Measurements from ENCODE around the gene ZNF277. TPM values are rescaled to one million over a fixed set of nuclear protein-coding genes. Genes with fewer than 3 reads are reported as not detected.

ZNF277 gene
- total RNA-seq, 4 donors from 2014 or later: 19.5 to 27.1 (median 25.7) TPM

GRCh38 chr7:112336936-112337576 is 130.6 kb downstream of the ZNF277 start:
- H3K36me3 ChIP-seq: peaks cover 14 to 46% (median 30%) of the 10 kb centered on the region in 4 donors
- H3K4me3 ChIP-seq: no peak overlapping the region
- no peak for TF ChIP-seq POLR2AphosphoS5 (IDR thresholded peaks at IDR 0.05)
- TF ChIP-seq CTCF (IDR thresholded peaks at IDR 0.05): no peak
- no peak for TF ChIP-seq EP300 (IDR thresholded peaks at IDR 0.05)
- no peak for TF ChIP-seq POLR2A (IDR thresholded peaks at IDR 0.05; ENCODE audit: low read depth)
- H3K9me3 ChIP-seq: no peaks in the 10 kb centered on the region
- H3K4me1 ChIP-seq: no peaks in the 10 kb centered on the region
- H3K27ac ChIP-seq (replicated peaks in 1 of 4): no peak overlapping the region
- H3K27me3 ChIP-seq: no peaks in the 10 kb centered on the region
- WGBS: 89% methylated on average over 8 of the region's 8 CpGs
- no peak for DNase-seq (ENCODE audit: extremely low spot score)
- intact Hi-C loops (cut with DNase I): no loop called here

GRCh38 chr7:112337892-112338291 is 131.4 kb downstream of the ZNF277 start:
- Histone ChIP-seq H3K27me3 (no peaks in the 10 kb centered on the region), H3K4me3 (no peak overlapping the region), H3K27ac (replicated peaks in 1 of 4) (no peak overlapping the region), H3K9me3 (no peaks in the 10 kb centered on the region), H3K4me1 (no peaks in the 10 kb centered on the region), H3K36me3 (peaks cover 16 to 54% (median 35%) of the 10 kb centered on the region in 4 donors)
- no peak for DNase-seq (ENCODE audit: extremely low spot score)
- intact Hi-C loops (cut with DNase I): no loop called here
- 100% methylated on average over 2 of the region's 2 CpGs for WGBS
- TF ChIP-seq EP300 (IDR thresholded peaks at IDR 0.05) (no peak), CTCF (IDR thresholded peaks at IDR 0.05) (no peak), POLR2A (IDR thresholded peaks at IDR 0.05; ENCODE audit: low read depth) (no peak), POLR2AphosphoS5 (IDR thresholded peaks at IDR 0.05) (no peak)

DNA sequence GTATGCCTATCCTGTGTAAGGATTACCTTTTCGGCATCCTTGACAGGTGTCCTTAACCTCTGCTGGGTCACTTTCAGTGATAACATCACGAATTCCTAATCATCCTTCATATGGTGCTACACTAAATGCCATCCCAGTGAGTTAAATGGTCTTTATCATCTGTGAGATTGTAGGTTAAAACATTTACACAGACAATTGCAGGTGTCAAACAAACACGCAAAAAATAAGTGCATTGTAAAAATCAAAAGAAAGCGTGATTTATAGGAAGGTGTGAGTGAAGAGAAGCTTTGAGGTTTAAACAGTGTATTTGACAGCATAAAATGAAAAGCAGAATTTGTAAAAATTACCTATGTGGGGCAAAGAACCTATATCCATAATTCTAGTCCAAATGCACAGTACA is 132.3 kb downstream of the ZNF277 start:
- WGBS: 94% methylated on average over 4 of the region's 4 CpGs
- Histone ChIP-seq H3K36me3 (peaks cover 19 to 59% (median 40%) of the 10 kb centered on the region in 4 donors), H3K27ac (replicated peaks in 1 of 4) (no peak overlapping the region), H3K27me3 (no peaks in the 10 kb centered on the region), H3K4me1 (no peaks in the 10 kb centered on the region), H3K4me3 (no peak overlapping the region), H3K9me3 (no peaks in the 10 kb centered on the region)
- DNase-seq (ENCODE audit: extremely low spot score): no peak
- intact Hi-C loops (cut with DNase I): no loop called here
- TF ChIP-seq POLR2A (IDR thresholded peaks at IDR 0.05; ENCODE audit: low read depth): no peak
- TF ChIP-seq EP300 (IDR thresholded peaks at IDR 0.05): no peak
- TF ChIP-seq CTCF (IDR thresholded peaks at IDR 0.05): no peak
- no peak for TF ChIP-seq POLR2AphosphoS5 (IDR thresholded peaks at IDR 0.05)

GRCh38 chr7:112341464-112341863 is 135.0 kb downstream of the ZNF277 start:
- 70% methylated on average over 2 of the region's 2 CpGs for WGBS
- no peak for TF ChIP-seq EP300 (IDR thresholded peaks at IDR 0.05)
- Histone ChIP-seq H3K9me3 (no peaks in the 10 kb centered on the region), H3K27me3 (no peaks in the 10 kb centered on the region), H3K4me3 (no peak overlapping the region), H3K4me1 (peaks cover 0 to 5% (median 0%) of the 10 kb centered on the region in 4 donors), H3K27ac (replicated peaks in 1 of 4) (no peak overlapping the region), H3K36me3 (peaks cover 19 to 67% (median 43%) of the 10 kb centered on the region in 4 donors)
- DNase-seq (ENCODE audit: extremely low spot score): no peak
- intact Hi-C loops (cut with DNase I): no loop called here

DNA sequence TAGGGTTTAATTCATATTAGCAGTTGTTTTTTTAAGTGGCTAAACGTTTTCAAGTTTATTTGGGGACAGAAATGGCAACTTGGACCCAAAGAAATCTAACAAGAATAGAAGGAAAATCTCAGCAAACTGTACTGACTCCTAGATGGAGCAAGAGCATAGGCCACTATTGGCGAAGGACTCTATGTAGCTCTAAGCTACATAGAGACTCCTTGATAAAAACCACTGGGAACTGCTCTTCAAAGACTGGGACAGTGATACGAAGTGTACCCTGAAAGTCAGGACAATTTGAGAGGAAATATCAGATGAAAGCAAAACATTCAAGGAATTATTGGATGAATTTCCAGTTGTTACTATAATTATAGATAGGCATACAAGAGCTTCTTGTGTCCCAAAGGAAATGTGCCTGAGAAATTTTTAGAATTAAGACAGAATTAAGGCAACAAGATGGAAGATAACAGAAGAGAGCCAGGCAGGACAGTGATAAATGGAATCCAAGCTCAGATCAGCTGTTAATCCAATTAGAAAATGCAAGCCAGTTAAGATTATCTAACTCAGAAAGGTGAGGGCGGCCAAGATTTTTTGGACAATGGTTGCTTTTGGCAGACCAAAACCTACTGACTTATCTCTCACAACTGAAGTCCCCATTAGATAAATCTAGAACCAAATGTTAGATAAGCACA is 140.0 kb downstream of the ZNF277 start:
- H3K27ac ChIP-seq (replicated peaks in 1 of 4): no peak overlapping the region
- peaks cover 2 to 31% (median 20%) of the 10 kb centered on the region in 4 donors for H3K36me3 ChIP-seq

More for the DNA sequence above, 140.0 kb downstream of the ZNF277 start:
- H3K27me3 ChIP-seq: no peaks in the 10 kb centered on the region
- DNase-seq (ENCODE audit: extremely low spot score): no peak
- H3K9me3 ChIP-seq: peaks cover 0 to 5% (median 3%) of the 10 kb centered on the region in 4 donors
- H3K4me3 ChIP-seq: no peak overlapping the region
- H3K4me1 ChIP-seq: peaks cover 0 to 7% (median 3%) of the 10 kb centered on the region in 4 donors
- intact Hi-C loops (cut with DNase I): no loop called here
- TF ChIP-seq CTCF (IDR thresholded peaks at IDR 0.05) (no peak), EP300 (IDR thresholded peaks at IDR 0.05) (no peak), POLR2A (IDR thresholded peaks at IDR 0.05; ENCODE audit: low read depth) (no peak), POLR2AphosphoS5 (IDR thresholded peaks at IDR 0.05) (no peak)
- 72% methylated on average over 4 of the region's 4 CpGs for WGBS

All from esophagus muscularis mucosa (tissue), 4 donors.